Measurements from ENCODE around the gene CD7. TPM values are rescaled to one million over a fixed set of nuclear protein-coding genes. Genes with fewer than 3 reads are reported as not detected.

The CD7 gene
- total RNA-seq, 1 donor from 2014 or later = not detected

GRCh38 chr17:82354804-82355308 is 37.4 kb upstream of the CD7 start:
- peaks cover 4% of the 10 kb centered on the region for H3K27me3 Mint-ChIP-seq (ENCODE audit: insufficient read depth, low read depth)

DNA sequence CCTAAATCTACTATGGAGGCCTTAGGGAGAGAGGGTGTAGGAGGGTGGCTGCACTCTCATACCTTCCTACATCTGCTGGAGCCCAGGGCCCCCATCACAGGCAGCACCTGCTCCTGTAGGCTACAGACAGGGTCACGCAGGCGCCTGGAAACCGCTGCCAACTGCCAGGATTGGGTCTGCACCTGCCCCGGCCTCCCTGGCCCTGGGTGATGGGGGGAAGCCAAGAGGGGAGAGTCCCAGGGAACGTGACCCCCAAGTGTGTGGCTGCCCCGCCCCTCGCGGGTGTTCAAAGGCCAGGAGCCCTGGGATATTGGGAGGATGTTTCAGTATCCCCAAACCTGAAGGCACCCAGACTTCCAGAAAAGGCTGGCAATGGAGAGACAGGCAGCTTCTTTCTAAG is 36.1 kb upstream of the CD7 start:
- no peaks in the 10 kb centered on the region for H3K79me2 ChIP-seq (ENCODE audit: low read depth)
- H3K27ac ChIP-seq = no peak overlapping the region
- no peaks in the 10 kb centered on the region for H3K36me3 ChIP-seq
- no peak for TF ChIP-seq EZH2phosphoT487 (IDR thresholded peaks at IDR 0.05)
- H4K20me1 ChIP-seq (ENCODE audit: low read depth) = no peaks in the 10 kb centered on the region
- H3K9me3 Mint-ChIP-seq = peaks cover 2% of the 10 kb centered on the region
- H3K4me3 ChIP-seq = no peak overlapping the region
- H3K4me1 Mint-ChIP-seq = peaks cover 30% of the 10 kb centered on the region
- H2AFZ ChIP-seq (replicated peaks) = no peak overlapping the region
- DNase-seq (ENCODE audit: low spot score) = no peak
- H3F3A ChIP-seq (ENCODE audit: low read depth) = peaks cover 8% of the 10 kb centered on the region
- H3K27me3 ChIP-seq = no peaks in the 10 kb centered on the region
- no peak overlapping the region for H3K4me2 ChIP-seq
- H3K36me3 Mint-ChIP-seq = no peaks in the 10 kb centered on the region
- no peak overlapping the region for H3K9ac ChIP-seq
- no peak overlapping the region for H3K4me3 Mint-ChIP-seq
- peaks cover 7% of the 10 kb centered on the region for H3K27me3 Mint-ChIP-seq (ENCODE audit: insufficient read depth, low read depth)
- H3K4me1 ChIP-seq = peaks cover 5% of the 10 kb centered on the region
- H3K9me3 ChIP-seq (ENCODE audit: low read depth) = no peaks in the 10 kb centered on the region
- H3K27ac Mint-ChIP-seq = no peak overlapping the region

More at GRCh38 chr17:82354804-82355308, 37.4 kb upstream of the CD7 start:
- Histone ChIP-seq H4K20me1 (ENCODE audit: low read depth) (no peaks in the 10 kb centered on the region), H3K9me3 (ENCODE audit: low read depth) (no peaks in the 10 kb centered on the region), H3K9ac (no peak overlapping the region), H3K4me1 (peaks cover 5% of the 10 kb centered on the region), H3F3A (ENCODE audit: low read depth) (peaks cover 13% of the 10 kb centered on the region), H3K27ac (no peak overlapping the region), H3K27me3 (peaks cover 5% of the 10 kb centered on the region), H3K4me2 (no peak overlapping the region), H3K36me3 (no peaks in the 10 kb centered on the region), H3K4me3 (no peak overlapping the region), H3K79me2 (ENCODE audit: low read depth) (no peaks in the 10 kb centered on the region), H2AFZ (replicated peaks) (no peak overlapping the region)
- no peak overlapping the region for H3K27ac Mint-ChIP-seq
- H3K4me3 Mint-ChIP-seq = no peak overlapping the region
- no peak for DNase-seq (ENCODE audit: low spot score)
- H3K9me3 Mint-ChIP-seq = peaks cover 2% of the 10 kb centered on the region
- peaks cover 24% of the 10 kb centered on the region for H3K4me1 Mint-ChIP-seq
- TF ChIP-seq, protein P1, sequence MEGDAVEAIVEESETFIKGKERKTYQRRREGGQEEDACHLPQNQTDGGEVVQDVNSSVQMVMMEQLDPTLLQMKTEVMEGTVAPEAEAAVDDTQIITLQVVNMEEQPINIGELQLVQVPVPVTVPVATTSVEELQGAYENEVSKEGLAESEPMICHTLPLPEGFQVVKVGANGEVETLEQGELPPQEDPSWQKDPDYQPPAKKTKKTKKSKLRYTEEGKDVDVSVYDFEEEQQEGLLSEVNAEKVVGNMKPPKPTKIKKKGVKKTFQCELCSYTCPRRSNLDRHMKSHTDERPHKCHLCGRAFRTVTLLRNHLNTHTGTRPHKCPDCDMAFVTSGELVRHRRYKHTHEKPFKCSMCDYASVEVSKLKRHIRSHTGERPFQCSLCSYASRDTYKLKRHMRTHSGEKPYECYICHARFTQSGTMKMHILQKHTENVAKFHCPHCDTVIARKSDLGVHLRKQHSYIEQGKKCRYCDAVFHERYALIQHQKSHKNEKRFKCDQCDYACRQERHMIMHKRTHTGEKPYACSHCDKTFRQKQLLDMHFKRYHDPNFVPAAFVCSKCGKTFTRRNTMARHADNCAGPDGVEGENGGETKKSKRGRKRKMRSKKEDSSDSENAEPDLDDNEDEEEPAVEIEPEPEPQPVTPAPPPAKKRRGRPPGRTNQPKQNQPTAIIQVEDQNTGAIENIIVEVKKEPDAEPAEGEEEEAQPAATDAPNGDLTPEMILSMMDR (IDR thresholded peaks at IDR 0.05) = no peak
- no peak for TF ChIP-seq EZH2phosphoT487 (IDR thresholded peaks at IDR 0.05)
- H3K36me3 Mint-ChIP-seq = no peaks in the 10 kb centered on the region

DNA sequence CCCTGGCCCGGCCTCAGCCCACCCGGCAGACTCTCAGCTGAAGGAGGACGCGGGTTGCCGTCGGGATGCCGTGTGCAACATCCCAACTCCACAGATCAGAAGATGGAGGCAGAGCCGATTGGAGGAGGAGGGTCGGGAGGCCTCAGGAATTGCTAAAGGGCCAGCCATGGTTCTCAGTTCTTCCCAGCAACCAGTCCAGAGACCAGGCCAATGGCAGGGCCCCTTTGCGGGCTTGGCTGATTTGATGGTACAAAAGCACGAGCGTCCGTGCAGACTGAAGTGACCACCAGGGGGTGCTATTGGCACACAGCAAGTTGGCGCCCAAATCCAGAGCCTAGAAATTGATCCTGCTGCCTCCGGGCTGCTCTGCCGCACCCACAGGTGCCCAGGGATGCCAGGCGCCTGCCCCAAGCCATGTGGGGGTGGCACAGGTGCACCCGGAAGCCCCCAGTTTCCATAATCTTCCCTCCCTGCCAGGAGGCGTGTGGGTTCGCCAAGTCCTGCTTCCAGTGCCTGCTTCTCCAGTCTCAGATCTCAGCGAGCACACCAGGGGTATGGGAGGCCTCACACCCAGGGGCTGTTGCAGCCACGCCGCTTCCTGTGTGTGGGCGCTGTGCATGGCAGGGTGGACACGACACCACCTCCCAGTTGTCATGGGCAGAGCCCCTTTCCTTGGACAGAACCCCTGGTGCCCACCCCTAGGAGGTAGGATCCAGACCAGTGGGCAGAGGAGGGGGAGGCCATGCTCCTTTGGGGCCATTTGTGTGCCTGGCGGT is 34.5 kb upstream of the CD7 start:
- Mint-ChIP-seq H3K4me1 (peaks cover 21% of the 10 kb centered on the region), H3K9me3 (peaks cover 2% of the 10 kb centered on the region), H3K4me3 (no peak overlapping the region), H3K27ac (no peak overlapping the region), H3K27me3 (ENCODE audit: insufficient read depth, low read depth) (peaks cover 7% of the 10 kb centered on the region), H3K36me3 (no peaks in the 10 kb centered on the region)
- H2AFZ ChIP-seq (replicated peaks) = peak overlapping the region; percentile 81
- no peaks in the 10 kb centered on the region for H3K36me3 ChIP-seq
- H3K4me2 ChIP-seq = no peak overlapping the region
- H3F3A ChIP-seq (ENCODE audit: low read depth) = no peaks in the 10 kb centered on the region
- no peak overlapping the region for H3K4me3 ChIP-seq
- peaks cover 4% of the 10 kb centered on the region for H3K4me1 ChIP-seq
- DNase-seq (ENCODE audit: low spot score) = peak; percentile 95
- TF ChIP-seq, protein P1 (IDR thresholded peaks at IDR 0.05) = peak; percentile 95
- TF ChIP-seq EZH2 (IDR thresholded peaks at IDR 0.05) = no peak
- H4K20me1 ChIP-seq (ENCODE audit: low read depth) = no peaks in the 10 kb centered on the region
- H3K9me3 ChIP-seq (ENCODE audit: low read depth) = no peaks in the 10 kb centered on the region
- no peak overlapping the region for H3K27ac ChIP-seq
- H3K79me2 ChIP-seq (ENCODE audit: low read depth) = no peaks in the 10 kb centered on the region
- no peak overlapping the region for H3K9ac ChIP-seq
- no peaks in the 10 kb centered on the region for H3K27me3 ChIP-seq

DNA sequence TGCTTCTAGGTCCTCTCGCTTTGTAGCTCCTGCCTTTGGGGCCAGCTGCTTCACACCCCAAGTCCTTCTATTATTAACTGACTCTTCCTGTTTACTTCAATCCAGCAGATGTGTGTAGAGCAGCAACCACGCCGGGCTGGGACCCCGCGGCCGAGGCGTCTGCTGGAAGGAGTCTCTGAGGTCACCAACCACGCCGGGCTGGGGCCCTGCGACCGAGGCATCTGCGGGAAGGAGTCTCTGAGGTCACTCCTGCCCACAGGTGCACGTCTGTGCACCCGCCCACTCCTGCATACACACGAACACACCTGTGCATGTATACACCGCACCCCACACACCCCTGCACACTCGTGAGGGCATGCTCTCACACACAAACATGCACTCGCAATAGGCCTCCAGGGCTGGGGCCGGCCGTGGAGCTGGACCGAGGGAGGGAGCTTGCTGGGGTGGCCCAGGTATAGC is 33.9 kb upstream of the CD7 start:
- H3K9me3 ChIP-seq (ENCODE audit: low read depth) = no peaks in the 10 kb centered on the region
- H3F3A ChIP-seq (ENCODE audit: low read depth) = no peaks in the 10 kb centered on the region
- no peak overlapping the region for H3K4me3 ChIP-seq
- peak overlapping the region; percentile 81 for H2AFZ ChIP-seq (replicated peaks)
- H3K79me2 ChIP-seq (ENCODE audit: low read depth) = no peaks in the 10 kb centered on the region
- H3K36me3 ChIP-seq = no peaks in the 10 kb centered on the region
- H3K4me2 ChIP-seq = no peak overlapping the region
- H3K27ac ChIP-seq = no peak overlapping the region
- Mint-ChIP-seq H3K9me3 (peaks cover 2% of the 10 kb centered on the region), H3K36me3 (no peaks in the 10 kb centered on the region), H3K4me1 (peaks cover 25% of the 10 kb centered on the region), H3K27ac (no peak overlapping the region), H3K27me3 (ENCODE audit: insufficient read depth, low read depth) (peaks cover 7% of the 10 kb centered on the region), H3K4me3 (peak overlapping the region; percentile 53)
- no peaks in the 10 kb centered on the region for H4K20me1 ChIP-seq (ENCODE audit: low read depth)
- no peaks in the 10 kb centered on the region for H3K4me1 ChIP-seq
- TF ChIP-seq EZH2phosphoT487 (IDR thresholded peaks at IDR 0.05) (no peak), EZH2 (IDR thresholded peaks at IDR 0.05) (no peak)
- TF ChIP-seq, protein P1 (IDR thresholded peaks at IDR 0.05) = no peak
- DNase-seq (ENCODE audit: low spot score) = no peak
- H3K27me3 ChIP-seq = no peaks in the 10 kb centered on the region
- H3K9ac ChIP-seq = no peak overlapping the region

Measured in neural progenitor cell (in vitro differentiated cells).